Measurements from ENCODE around the gene MRPL22.
A peak's percentile ranks its signal among the peaks of the same experiment; 100 is the strongest.
"Not testable (repeated sequence)": the region's sequence is repeated elsewhere in the genome, so short reads cannot be mapped to it uniquely, and the experiment has no call there.

Gene MRPL22

GRCh38 chr5:154940772-154941620 is at the start of gene MRPL22:
Gene MRPL22 (plus strand): TSS chr5:154941073. CDS start chr5:154941111, 38 bp downstream.
- H3K9me3 Mint-ChIP-seq = no peaks in the 10 kb centered on the region
- H3K27me3 Mint-ChIP-seq = no peaks in the 10 kb centered on the region
- H3K4me3 Mint-ChIP-seq = peak within 1 kb of the TSS; percentile 99
- peaks cover 50% of the 10 kb centered on the region for H3K4me1 Mint-ChIP-seq
- peaks cover 2% of the 10 kb centered on the region for H3K36me3 Mint-ChIP-seq
- H3K27ac Mint-ChIP-seq = peak within 1 kb of the TSS; percentile 97

- H3K9me3 Mint-ChIP-seq = peaks cover 5% of the 10 kb centered on the region
- no peaks in the 10 kb centered on the region for H3K4me1 Mint-ChIP-seq
- peaks cover 32% of the 10 kb centered on the region for H3K36me3 Mint-ChIP-seq
- no peak overlapping the region for H3K27ac Mint-ChIP-seq
- H3K4me3 Mint-ChIP-seq = no peak overlapping the region
- H3K27me3 Mint-ChIP-seq = no peaks in the 10 kb centered on the region
These were observed 48.5 kb upstream of the MRPL22 start for GRCh38 chr5:154892369-154892771.

GRCh38 chr5:154893381-154893780 is 47.5 kb upstream of the MRPL22 start:
- peaks cover 4% of the 10 kb centered on the region for H3K9me3 Mint-ChIP-seq
- no peak overlapping the region for H3K4me3 Mint-ChIP-seq
- H3K27me3 Mint-ChIP-seq = no peaks in the 10 kb centered on the region
- H3K36me3 Mint-ChIP-seq = peaks cover 25% of the 10 kb centered on the region
- H3K27ac Mint-ChIP-seq = peak overlapping the region; percentile 18
- no peaks in the 10 kb centered on the region for H3K4me1 Mint-ChIP-seq

GRCh38 chr5:154895606-154896561 is 45.0 kb upstream of the MRPL22 start:
- no peaks in the 10 kb centered on the region for H3K9me3 Mint-ChIP-seq
- H3K27ac Mint-ChIP-seq = peak overlapping the region; percentile 4
- peaks cover 18% of the 10 kb centered on the region for H3K36me3 Mint-ChIP-seq
- no peaks in the 10 kb centered on the region for H3K4me1 Mint-ChIP-seq
- no peak overlapping the region for H3K4me3 Mint-ChIP-seq
- H3K27me3 Mint-ChIP-seq = no peaks in the 10 kb centered on the region

- Mint-ChIP-seq H3K27ac (no peak overlapping the region), H3K4me1 (no peaks in the 10 kb centered on the region), H3K9me3 (no peaks in the 10 kb centered on the region), H3K4me3 (no peak overlapping the region), H3K27me3 (no peaks in the 10 kb centered on the region), H3K36me3 (peaks cover 14% of the 10 kb centered on the region)
These were observed 44.2 kb upstream of the MRPL22 start for GRCh38 chr5:154896562-154897165.

- no peaks in the 10 kb centered on the region for H3K9me3 Mint-ChIP-seq
- peaks cover 14% of the 10 kb centered on the region for H3K36me3 Mint-ChIP-seq
- H3K27ac Mint-ChIP-seq = no peak overlapping the region
- H3K4me1 Mint-ChIP-seq = no peaks in the 10 kb centered on the region
- H3K27me3 Mint-ChIP-seq = no peaks in the 10 kb centered on the region
- no peak overlapping the region for H3K4me3 Mint-ChIP-seq
These were observed 42.7 kb upstream of the MRPL22 start for GRCh38 chr5:154898210-154898609.

GRCh38 chr5:154899151-154899816 is 41.6 kb upstream of the MRPL22 start:
- H3K27ac Mint-ChIP-seq = no peak overlapping the region
- H3K27me3 Mint-ChIP-seq = no peaks in the 10 kb centered on the region
- no peak overlapping the region for H3K4me3 Mint-ChIP-seq
- H3K9me3 Mint-ChIP-seq = no peaks in the 10 kb centered on the region
- H3K36me3 Mint-ChIP-seq = peaks cover 16% of the 10 kb centered on the region
- no peaks in the 10 kb centered on the region for H3K4me1 Mint-ChIP-seq

- Mint-ChIP-seq H3K4me3 (no peak overlapping the region), H3K4me1 (no peaks in the 10 kb centered on the region), H3K36me3 (peaks cover 16% of the 10 kb centered on the region), H3K9me3 (no peaks in the 10 kb centered on the region), H3K27me3 (no peaks in the 10 kb centered on the region), H3K27ac (no peak overlapping the region)
These were observed 40.8 kb upstream of the MRPL22 start for GRCh38 chr5:154900066-154900465.

GRCh38 chr5:154901276-154901675 is 39.6 kb upstream of the MRPL22 start:
- Mint-ChIP-seq H3K4me1 (no peaks in the 10 kb centered on the region), H3K36me3 (peaks cover 15% of the 10 kb centered on the region), H3K27me3 (no peaks in the 10 kb centered on the region)

GRCh38 chr5:154901913-154902312 is 39.0 kb upstream of the MRPL22 start:
- no peaks in the 10 kb centered on the region for H3K4me1 Mint-ChIP-seq
- no peaks in the 10 kb centered on the region for H3K9me3 Mint-ChIP-seq
- H3K27me3 Mint-ChIP-seq = no peaks in the 10 kb centered on the region
- peaks cover 11% of the 10 kb centered on the region for H3K36me3 Mint-ChIP-seq
- H3K4me3 Mint-ChIP-seq = no peak overlapping the region
- no peak overlapping the region for H3K27ac Mint-ChIP-seq

More at GRCh38 chr5:154901276-154901675, 39.6 kb upstream of the MRPL22 start:
- Mint-ChIP-seq H3K27ac (no peak overlapping the region), H3K4me3 (no peak overlapping the region), H3K9me3 (no peaks in the 10 kb centered on the region)

GRCh38 chr5:154905601-154906000 is 35.3 kb upstream of the MRPL22 start:
- H3K27ac Mint-ChIP-seq, H3K9me3 Mint-ChIP-seq, H3K4me3 Mint-ChIP-seq, H3K27me3 Mint-ChIP-seq, H3K4me1 Mint-ChIP-seq: not testable (repeated sequence)
- peaks cover 11% of the 10 kb centered on the region for H3K36me3 Mint-ChIP-seq

GRCh38 chr5:154916874-154917273 is 24.0 kb upstream of the MRPL22 start:
- Mint-ChIP-seq H3K4me3 (no peak overlapping the region), H3K36me3 (peaks cover 19% of the 10 kb centered on the region), H3K27me3 (no peaks in the 10 kb centered on the region), H3K27ac (no peak overlapping the region), H3K4me1 (no peaks in the 10 kb centered on the region), H3K9me3 (no peaks in the 10 kb centered on the region)

- H3K4me3 Mint-ChIP-seq = no peak overlapping the region
- H3K36me3 Mint-ChIP-seq = peaks cover 17% of the 10 kb centered on the region
These were observed 23.1 kb upstream of the MRPL22 start for GRCh38 chr5:154917757-154918156.

GRCh38 chr5:154923441-154924430 is 17.1 kb upstream of the MRPL22 start:
- Mint-ChIP-seq H3K27ac (no peak overlapping the region), H3K9me3 (no peaks in the 10 kb centered on the region), H3K27me3 (no peaks in the 10 kb centered on the region), H3K4me3 (no peak overlapping the region), H3K4me1 (no peaks in the 10 kb centered on the region), H3K36me3 (peaks cover 20% of the 10 kb centered on the region)

More at GRCh38 chr5:154917757-154918156, 23.1 kb upstream of the MRPL22 start:
- H3K9me3 Mint-ChIP-seq = no peaks in the 10 kb centered on the region
- no peaks in the 10 kb centered on the region for H3K4me1 Mint-ChIP-seq
- no peaks in the 10 kb centered on the region for H3K27me3 Mint-ChIP-seq
- no peak overlapping the region for H3K27ac Mint-ChIP-seq
